NB4 (cell line): ENCODE results near the gene DDX41.

ENCODE experiments used
- MAX ChIP-seq: IDR thresholded peaks from 2 replicates; pipeline ENCODE4 v1.6.1; 2011; ENCODE audit warnings: low read depth, low read length
- POLR2A ChIP-seq: IDR thresholded peaks from 2 replicates; pipeline ENCODE4 v1.6.1; 2011; ENCODE audit warnings: mild to moderate bottlenecking; ENCODE audit not compliant: insufficient read length; ENCODE audit errors: extremely low read depth
- TF ChIP-seq, protein P1 (sequence below): IDR thresholded peaks from one replicate; pipeline ENCODE4 v1.5.1; 2012; ENCODE audit warnings: low read depth, low read length

GRCh38 chr5:177500685-177501522 is 15.9 kb downstream of the DDX41 start:
- TF ChIP-seq, protein P1, sequence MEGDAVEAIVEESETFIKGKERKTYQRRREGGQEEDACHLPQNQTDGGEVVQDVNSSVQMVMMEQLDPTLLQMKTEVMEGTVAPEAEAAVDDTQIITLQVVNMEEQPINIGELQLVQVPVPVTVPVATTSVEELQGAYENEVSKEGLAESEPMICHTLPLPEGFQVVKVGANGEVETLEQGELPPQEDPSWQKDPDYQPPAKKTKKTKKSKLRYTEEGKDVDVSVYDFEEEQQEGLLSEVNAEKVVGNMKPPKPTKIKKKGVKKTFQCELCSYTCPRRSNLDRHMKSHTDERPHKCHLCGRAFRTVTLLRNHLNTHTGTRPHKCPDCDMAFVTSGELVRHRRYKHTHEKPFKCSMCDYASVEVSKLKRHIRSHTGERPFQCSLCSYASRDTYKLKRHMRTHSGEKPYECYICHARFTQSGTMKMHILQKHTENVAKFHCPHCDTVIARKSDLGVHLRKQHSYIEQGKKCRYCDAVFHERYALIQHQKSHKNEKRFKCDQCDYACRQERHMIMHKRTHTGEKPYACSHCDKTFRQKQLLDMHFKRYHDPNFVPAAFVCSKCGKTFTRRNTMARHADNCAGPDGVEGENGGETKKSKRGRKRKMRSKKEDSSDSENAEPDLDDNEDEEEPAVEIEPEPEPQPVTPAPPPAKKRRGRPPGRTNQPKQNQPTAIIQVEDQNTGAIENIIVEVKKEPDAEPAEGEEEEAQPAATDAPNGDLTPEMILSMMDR: peak; percentile 93
- TF ChIP-seq POLR2A: peak; percentile 17
- no peak for TF ChIP-seq MAX
